ENCODE measurements around the gene ADAM17. TPM values are rescaled to one million over a fixed set of nuclear protein-coding genes. Genes with fewer than 3 reads are reported as not detected.

The ADAM17 gene
- polyA plus RNA-seq, 1 of the 3 experiments (the other 2 are of a cell fraction) = 17.1 TPM

DNA sequence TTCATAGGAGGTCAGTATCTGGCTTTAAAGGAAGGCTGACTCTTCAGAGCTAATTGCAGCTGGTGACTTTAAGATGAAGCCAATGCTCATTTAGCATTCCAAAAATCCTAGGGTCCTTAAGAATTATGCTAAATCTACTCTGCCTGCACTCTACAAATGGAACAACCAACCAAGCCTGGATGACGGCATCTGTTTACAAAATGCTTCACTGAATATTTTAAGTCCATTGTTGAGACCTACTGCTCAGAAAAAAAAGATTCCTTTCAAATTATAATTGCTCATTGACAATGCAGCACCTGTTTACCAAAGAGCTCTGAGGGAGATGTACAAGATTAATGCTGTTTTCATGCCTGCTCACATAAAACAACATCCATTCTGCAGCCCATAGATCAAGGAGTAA is 43.8 kb upstream of the ADAM17 start (continued):
- no peak for TF ChIP-seq SMC3 (IDR thresholded peaks at IDR 0.05; ENCODE audit: low read depth, low read length)
- TF ChIP-seq EP300 (IDR thresholded peaks at IDR 0.05; ENCODE audit: borderline replicate concordance in 1 of 2, low read depth in 1 of 2, low read length in 1 of 2) = no peak
- no peak for TF ChIP-seq RAD21 (IDR thresholded peaks at IDR 0.05; ENCODE audit: low read length)
- TF ChIP-seq GABPA (IDR thresholded peaks at IDR 0.05; ENCODE audit: low read depth) = no peak
- no peak for TF ChIP-seq SIN3A (IDR thresholded peaks at IDR 0.05; ENCODE audit: borderline replicate concordance, low read depth, low read length)
- no peak for TF ChIP-seq NFIC (IDR thresholded peaks at IDR 0.05; ENCODE audit: borderline replicate concordance)

DNA sequence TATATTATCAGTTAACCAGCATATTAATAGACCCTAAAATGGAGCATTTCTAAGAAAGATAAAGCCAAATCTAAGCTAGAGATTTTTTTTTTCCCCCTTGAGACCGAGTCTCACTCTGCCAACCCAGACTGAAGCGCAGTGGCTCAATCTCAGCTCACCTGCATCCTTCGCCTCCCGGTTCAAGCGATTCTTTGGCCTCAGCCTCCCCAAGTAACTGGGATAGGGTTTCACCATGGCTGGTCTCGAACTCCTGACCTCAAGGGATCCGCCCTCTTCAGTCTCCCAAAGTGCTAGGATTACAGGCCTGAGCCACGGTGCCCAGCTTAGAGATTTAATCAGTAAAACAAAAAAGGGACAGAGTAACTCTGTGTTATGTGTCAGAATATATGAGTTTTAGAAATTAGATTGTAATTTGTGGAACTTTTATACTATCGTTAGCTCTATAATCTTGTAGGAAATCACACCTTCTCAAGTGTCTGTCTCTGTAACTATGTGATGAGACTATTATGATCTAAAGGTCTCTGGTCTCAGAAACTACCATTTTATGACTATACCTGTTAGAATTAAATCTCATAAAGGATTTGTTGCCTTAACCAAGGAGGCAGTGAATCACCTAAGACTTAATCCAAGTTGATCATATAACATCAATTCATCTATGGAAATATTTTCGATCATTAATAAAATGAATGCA is 41.1 kb upstream of the ADAM17 start:
- Histone ChIP-seq H3K9me2 (no peaks in the 10 kb centered on the region), H3K4me3 (ENCODE audit: low read depth in 2 of 2, low read length in 1 of 2) (no peak overlapping the region), H3K79me2 (ENCODE audit: insufficient read depth) (peaks cover 100% of the 10 kb centered on the region), H3K9ac (no peak overlapping the region), H4K20me1 (ENCODE audit: insufficient read depth) (peaks cover 98% of the 10 kb centered on the region), H3F3A (replicated peaks; ENCODE audit: insufficient read depth) (peaks cover 65% of the 10 kb centered on the region), H3K27me3 (ENCODE audit: insufficient read depth) (no peaks in the 10 kb centered on the region), H3K27ac (ENCODE audit: low read depth in 2 of 2, low read length in 1 of 2) (peak overlapping the region in 1 of 2 experiments; percentile 65; a peak in 2 of 4 replicates), H3K4me1 (ENCODE audit: control insufficient read depth in 1 of 2, insufficient read depth in 2 of 2, low read depth in 1 of 2, low read length in 1 of 2) (peaks cover 0 to 12% of the 10 kb centered on the region in 2 experiments; a peak in 2 of 4 replicates), H3K4me2 (no peak overlapping the region), H2AFZ (ENCODE audit: low read depth) (no peak overlapping the region), H3K36me3 (replicated peaks in 1 of 2; ENCODE audit: control insufficient read depth in 1 of 2, insufficient read depth in 2 of 2, low read length in 1 of 2) (peaks cover 23 to 77% of the 10 kb centered on the region in 2 experiments), H3K9me3 (peaks cover 21% of the 10 kb centered on the region; the same call in 1 of the 2 replicates)
- TF ChIP-seq YY1 (IDR thresholded peaks at IDR 0.05; ENCODE audit: low read depth) (no peak), MEF2A (IDR thresholded peaks at IDR 0.05; ENCODE audit: borderline replicate concordance, low read depth) (no peak), EP300 (IDR thresholded peaks at IDR 0.05; ENCODE audit: borderline replicate concordance in 1 of 2, low read depth in 1 of 2, low read length in 1 of 2) (no peak)
- TF ChIP-seq, protein P1, sequence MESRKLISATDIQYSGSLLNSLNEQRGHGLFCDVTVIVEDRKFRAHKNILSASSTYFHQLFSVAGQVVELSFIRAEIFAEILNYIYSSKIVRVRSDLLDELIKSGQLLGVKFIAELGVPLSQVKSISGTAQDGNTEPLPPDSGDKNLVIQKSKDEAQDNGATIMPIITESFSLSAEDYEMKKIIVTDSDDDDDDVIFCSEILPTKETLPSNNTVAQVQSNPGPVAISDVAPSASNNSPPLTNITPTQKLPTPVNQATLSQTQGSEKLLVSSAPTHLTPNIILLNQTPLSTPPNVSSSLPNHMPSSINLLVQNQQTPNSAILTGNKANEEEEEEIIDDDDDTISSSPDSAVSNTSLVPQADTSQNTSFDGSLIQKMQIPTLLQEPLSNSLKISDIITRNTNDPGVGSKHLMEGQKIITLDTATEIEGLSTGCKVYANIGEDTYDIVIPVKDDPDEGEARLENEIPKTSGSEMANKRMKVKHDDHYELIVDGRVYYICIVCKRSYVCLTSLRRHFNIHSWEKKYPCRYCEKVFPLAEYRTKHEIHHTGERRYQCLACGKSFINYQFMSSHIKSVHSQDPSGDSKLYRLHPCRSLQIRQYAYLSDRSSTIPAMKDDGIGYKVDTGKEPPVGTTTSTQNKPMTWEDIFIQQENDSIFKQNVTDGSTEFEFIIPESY (IDR thresholded peaks at IDR 0.05; ENCODE audit: borderline replicate concordance, low read depth) = no peak
- ChIA-PET POLR2A (interaction anchor here (0.6 kb wide), 1 partner anchor 20 kb away, joined by 4 read pairs; no protein-coding TSS in a partner anchor), CTCF (interaction anchor here (0.8 to 2.1 kb wide), 6 partner anchors 10 to 217 kb away, joined by 3 to 6 read pairs (median 3); partner anchors contain the start of gene ADAM17)
- DNase-seq = no peak
- 90% methylated on average over 10 of the region's 10 CpGs for WGBS (ENCODE audit: low lambda C conversion rate)

DNA sequence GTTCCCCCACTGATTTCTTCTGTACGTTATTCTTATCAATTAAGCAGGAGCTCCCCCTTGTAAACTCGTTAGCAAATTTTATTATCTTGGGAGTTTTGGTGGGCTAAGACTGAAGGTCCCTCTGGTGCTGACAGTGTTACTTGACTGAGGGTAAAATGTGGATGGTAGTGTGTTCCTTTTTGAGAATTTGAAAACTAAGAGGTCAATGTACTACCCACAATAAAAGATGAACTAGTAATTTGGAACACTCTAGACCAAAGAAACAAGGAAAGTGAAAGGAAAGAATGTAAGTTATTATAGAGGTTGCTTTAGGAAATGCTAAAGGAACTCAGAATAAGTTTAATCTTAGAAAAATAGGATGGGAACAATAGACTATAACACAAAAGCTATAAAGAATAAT is 40.1 kb upstream of the ADAM17 start:
- no peak for DNase-seq
- H3F3A ChIP-seq (replicated peaks; ENCODE audit: insufficient read depth) = peaks cover 65% of the 10 kb centered on the region
- H3K9me2 ChIP-seq = no peaks in the 10 kb centered on the region
- H3K9ac ChIP-seq = no peak overlapping the region
- H3K4me2 ChIP-seq = no peak overlapping the region
- H3K27ac ChIP-seq (ENCODE audit: low read depth in 2 of 2, low read length in 1 of 2) = peak overlapping the region in 1 of 2 experiments; percentile 65; a peak in 2 of 4 replicates
- TF ChIP-seq EP300 (IDR thresholded peaks at IDR 0.05; ENCODE audit: borderline replicate concordance in 1 of 2, low read depth in 1 of 2, low read length in 1 of 2) (no peak), RXRA (IDR thresholded peaks at IDR 0.05; ENCODE audit: borderline replicate concordance, low read depth) (no peak)
- TF ChIP-seq, protein P2, sequence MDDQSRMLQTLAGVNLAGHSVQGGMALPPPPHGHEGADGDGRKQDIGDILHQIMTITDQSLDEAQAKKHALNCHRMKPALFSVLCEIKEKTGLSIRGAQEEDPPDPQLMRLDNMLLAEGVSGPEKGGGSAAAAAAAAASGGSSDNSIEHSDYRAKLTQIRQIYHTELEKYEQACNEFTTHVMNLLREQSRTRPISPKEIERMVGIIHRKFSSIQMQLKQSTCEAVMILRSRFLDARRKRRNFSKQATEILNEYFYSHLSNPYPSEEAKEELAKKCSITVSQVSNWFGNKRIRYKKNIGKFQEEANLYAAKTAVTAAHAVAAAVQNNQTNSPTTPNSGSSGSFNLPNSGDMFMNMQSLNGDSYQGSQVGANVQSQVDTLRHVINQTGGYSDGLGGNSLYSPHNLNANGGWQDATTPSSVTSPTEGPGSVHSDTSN (IDR thresholded peaks at IDR 0.05) = no peak
- H4K20me1 ChIP-seq (ENCODE audit: insufficient read depth) = peaks cover 98% of the 10 kb centered on the region
- POLR2A ChIA-PET = interaction anchor here (0.6 kb wide), 1 partner anchor 19 kb away, joined by 4 read pairs; no protein-coding TSS in a partner anchor
- peaks cover 100% of the 10 kb centered on the region for H3K79me2 ChIP-seq (ENCODE audit: insufficient read depth)
- 57% methylated on average over 2 of the region's 2 CpGs for WGBS (ENCODE audit: low lambda C conversion rate)
- H3K4me1 ChIP-seq (ENCODE audit: control insufficient read depth in 1 of 2, insufficient read depth in 2 of 2, low read depth in 1 of 2, low read length in 1 of 2) = peaks cover 0 to 15% of the 10 kb centered on the region in 2 experiments; a peak in 2 of 4 replicates
- no peaks in the 10 kb centered on the region for H3K27me3 ChIP-seq (ENCODE audit: insufficient read depth)
- CTCF ChIA-PET = interaction anchor here (1.0 to 2.1 kb wide), 5 partner anchors 9 to 218 kb away, joined by 3 to 6 read pairs (median 3); partner anchors contain the start of gene ADAM17
- H3K9me3 ChIP-seq = peaks cover 21% of the 10 kb centered on the region; the same call in 1 of the 2 replicates
- H2AFZ ChIP-seq (ENCODE audit: low read depth) = no peak overlapping the region
- H3K4me3 ChIP-seq (ENCODE audit: low read depth in 2 of 2, low read length in 1 of 2) = no peak overlapping the region
- H3K36me3 ChIP-seq (replicated peaks in 1 of 2; ENCODE audit: control insufficient read depth in 1 of 2, insufficient read depth in 2 of 2, low read length in 1 of 2) = peaks cover 32 to 77% of the 10 kb centered on the region in 2 experiments
